ENCODE measurements around the gene LRATD1. TPM values are rescaled to one million over a fixed set of nuclear protein-coding genes. Genes with fewer than 3 reads are reported as not detected.
A peak's percentile ranks its signal among the peaks of the same experiment; 100 is the strongest.

LRATD1 gene
- total and polyA plus RNA-seq, 9 of the 15 experiments (the other 6 are each of a cell fraction or from before 2014, with no cell fraction given): 0.36 to 6.5 (median 2.8) TPM

DNA sequence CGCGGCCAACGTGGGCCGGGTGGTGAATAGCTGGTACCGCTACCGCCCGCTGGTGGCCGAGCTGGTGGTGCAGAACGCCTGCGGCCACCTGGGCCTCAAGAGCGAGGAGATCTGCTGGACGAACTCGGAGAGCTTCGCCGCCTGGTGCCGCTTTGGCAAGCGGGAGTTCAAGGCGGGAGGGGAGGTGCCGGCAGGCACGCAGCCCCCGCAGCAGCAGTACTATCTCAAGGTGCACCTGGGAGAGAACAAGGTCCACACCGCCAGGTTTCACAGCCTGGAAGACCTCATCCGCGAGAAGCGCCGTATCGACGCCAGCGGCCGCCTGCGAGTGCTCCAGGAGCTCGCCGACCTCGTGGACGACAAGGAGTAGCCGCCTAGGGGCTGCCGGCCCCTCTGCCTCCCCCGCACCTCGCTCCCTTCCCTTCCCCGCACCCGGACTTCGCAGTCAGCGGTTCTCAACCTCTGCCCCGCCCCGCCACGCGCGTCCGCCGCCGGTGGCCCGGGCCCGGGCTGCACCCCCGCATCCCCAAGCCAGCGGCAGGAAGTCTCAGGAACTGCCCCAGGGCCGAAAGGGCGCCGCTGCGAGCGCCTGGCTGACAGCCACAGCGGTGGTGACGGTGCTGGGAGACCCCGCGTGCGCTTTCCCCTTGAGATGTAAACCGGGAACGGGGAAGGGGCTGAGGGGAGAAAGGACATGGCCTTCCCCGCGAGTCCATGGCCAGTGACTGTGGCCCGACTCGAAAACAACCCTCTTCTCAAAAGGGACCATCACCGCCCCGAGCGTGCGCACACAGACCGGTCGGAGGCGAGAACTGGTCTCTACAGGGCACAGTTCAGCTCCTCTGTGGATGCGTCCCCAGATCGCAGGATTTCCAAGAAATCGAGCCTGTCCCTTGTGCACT lies 2.2 kb downstream of the LRATD1 start (continued):
- TF ChIP-seq, protein P1, sequence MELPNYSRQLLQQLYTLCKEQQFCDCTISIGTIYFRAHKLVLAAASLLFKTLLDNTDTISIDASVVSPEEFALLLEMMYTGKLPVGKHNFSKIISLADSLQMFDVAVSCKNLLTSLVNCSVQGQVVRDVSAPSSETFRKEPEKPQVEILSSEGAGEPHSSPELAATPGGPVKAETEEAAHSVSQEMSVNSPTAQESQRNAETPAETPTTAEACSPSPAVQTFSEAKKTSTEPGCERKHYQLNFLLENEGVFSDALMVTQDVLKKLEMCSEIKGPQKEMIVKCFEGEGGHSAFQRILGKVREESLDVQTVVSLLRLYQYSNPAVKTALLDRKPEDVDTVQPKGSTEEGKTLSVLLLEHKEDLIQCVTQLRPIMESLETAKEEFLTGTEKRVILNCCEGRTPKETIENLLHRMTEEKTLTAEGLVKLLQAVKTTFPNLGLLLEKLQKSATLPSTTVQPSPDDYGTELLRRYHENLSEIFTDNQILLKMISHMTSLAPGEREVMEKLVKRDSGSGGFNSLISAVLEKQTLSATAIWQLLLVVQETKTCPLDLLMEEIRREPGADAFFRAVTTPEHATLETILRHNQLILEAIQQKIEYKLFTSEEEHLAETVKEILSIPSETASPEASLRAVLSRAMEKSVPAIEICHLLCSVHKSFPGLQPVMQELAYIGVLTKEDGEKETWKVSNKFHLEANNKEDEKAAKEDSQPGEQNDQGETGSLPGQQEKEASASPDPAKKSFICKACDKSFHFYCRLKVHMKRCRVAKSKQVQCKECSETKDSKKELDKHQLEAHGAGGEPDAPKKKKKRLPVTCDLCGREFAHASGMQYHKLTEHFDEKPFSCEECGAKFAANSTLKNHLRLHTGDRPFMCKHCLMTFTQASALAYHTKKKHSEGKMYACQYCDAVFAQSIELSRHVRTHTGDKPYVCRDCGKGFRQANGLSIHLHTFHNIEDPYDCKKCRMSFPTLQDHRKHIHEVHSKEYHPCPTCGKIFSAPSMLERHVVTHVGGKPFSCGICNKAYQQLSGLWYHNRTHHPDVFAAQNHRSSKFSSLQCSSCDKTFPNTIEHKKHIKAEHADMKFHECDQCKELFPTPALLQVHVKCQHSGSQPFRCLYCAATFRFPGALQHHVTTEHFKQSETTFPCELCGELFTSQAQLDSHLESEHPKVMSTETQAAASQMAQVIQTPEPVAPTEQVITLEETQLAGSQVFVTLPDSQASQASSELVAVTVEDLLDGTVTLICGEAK (IDR thresholded peaks at IDR 0.05): no peak
- TF ChIP-seq, protein P1 (CRISPR knock-in tag; IDR thresholded peaks at IDR 0.05): no peak
- TF ChIP-seq, protein P2, sequence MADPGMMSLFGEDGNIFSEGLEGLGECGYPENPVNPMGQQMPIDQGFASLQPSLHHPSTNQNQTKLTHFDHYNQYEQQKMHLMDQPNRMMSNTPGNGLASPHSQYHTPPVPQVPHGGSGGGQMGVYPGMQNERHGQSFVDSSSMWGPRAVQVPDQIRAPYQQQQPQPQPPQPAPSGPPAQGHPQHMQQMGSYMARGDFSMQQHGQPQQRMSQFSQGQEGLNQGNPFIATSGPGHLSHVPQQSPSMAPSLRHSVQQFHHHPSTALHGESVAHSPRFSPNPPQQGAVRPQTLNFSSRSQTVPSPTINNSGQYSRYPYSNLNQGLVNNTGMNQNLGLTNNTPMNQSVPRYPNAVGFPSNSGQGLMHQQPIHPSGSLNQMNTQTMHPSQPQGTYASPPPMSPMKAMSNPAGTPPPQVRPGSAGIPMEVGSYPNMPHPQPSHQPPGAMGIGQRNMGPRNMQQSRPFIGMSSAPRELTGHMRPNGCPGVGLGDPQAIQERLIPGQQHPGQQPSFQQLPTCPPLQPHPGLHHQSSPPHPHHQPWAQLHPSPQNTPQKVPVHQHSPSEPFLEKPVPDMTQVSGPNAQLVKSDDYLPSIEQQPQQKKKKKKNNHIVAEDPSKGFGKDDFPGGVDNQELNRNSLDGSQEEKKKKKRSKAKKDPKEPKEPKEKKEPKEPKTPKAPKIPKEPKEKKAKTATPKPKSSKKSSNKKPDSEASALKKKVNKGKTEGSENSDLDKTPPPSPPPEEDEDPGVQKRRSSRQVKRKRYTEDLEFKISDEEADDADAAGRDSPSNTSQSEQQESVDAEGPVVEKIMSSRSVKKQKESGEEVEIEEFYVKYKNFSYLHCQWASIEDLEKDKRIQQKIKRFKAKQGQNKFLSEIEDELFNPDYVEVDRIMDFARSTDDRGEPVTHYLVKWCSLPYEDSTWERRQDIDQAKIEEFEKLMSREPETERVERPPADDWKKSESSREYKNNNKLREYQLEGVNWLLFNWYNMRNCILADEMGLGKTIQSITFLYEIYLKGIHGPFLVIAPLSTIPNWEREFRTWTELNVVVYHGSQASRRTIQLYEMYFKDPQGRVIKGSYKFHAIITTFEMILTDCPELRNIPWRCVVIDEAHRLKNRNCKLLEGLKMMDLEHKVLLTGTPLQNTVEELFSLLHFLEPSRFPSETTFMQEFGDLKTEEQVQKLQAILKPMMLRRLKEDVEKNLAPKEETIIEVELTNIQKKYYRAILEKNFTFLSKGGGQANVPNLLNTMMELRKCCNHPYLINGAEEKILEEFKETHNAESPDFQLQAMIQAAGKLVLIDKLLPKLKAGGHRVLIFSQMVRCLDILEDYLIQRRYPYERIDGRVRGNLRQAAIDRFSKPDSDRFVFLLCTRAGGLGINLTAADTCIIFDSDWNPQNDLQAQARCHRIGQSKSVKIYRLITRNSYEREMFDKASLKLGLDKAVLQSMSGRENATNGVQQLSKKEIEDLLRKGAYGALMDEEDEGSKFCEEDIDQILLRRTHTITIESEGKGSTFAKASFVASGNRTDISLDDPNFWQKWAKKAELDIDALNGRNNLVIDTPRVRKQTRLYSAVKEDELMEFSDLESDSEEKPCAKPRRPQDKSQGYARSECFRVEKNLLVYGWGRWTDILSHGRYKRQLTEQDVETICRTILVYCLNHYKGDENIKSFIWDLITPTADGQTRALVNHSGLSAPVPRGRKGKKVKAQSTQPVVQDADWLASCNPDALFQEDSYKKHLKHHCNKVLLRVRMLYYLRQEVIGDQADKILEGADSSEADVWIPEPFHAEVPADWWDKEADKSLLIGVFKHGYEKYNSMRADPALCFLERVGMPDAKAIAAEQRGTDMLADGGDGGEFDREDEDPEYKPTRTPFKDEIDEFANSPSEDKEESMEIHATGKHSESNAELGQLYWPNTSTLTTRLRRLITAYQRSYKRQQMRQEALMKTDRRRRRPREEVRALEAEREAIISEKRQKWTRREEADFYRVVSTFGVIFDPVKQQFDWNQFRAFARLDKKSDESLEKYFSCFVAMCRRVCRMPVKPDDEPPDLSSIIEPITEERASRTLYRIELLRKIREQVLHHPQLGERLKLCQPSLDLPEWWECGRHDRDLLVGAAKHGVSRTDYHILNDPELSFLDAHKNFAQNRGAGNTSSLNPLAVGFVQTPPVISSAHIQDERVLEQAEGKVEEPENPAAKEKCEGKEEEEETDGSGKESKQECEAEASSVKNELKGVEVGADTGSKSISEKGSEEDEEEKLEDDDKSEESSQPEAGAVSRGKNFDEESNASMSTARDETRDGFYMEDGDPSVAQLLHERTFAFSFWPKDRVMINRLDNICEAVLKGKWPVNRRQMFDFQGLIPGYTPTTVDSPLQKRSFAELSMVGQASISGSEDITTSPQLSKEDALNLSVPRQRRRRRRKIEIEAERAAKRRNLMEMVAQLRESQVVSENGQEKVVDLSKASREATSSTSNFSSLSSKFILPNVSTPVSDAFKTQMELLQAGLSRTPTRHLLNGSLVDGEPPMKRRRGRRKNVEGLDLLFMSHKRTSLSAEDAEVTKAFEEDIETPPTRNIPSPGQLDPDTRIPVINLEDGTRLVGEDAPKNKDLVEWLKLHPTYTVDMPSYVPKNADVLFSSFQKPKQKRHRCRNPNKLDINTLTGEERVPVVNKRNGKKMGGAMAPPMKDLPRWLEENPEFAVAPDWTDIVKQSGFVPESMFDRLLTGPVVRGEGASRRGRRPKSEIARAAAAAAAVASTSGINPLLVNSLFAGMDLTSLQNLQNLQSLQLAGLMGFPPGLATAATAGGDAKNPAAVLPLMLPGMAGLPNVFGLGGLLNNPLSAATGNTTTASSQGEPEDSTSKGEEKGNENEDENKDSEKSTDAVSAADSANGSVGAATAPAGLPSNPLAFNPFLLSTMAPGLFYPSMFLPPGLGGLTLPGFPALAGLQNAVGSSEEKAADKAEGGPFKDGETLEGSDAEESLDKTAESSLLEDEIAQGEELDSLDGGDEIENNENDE (IDR thresholded peaks at IDR 0.05; ENCODE audit: low read depth, low read length): no peak
- peak; percentile 65 for TF ChIP-seq POLR2G (IDR thresholded peaks at IDR 0.05; ENCODE audit: low read depth, low read length)
- TF ChIP-seq HMGN3 (IDR thresholded peaks at IDR 0.05; ENCODE audit: borderline replicate concordance, extremely low read depth, insufficient read length, low read depth, low read length): peak; percentile 36

All from K562 (cell line).